B cell (primary cell): ENCODE data around the gene PLGLB1.
"Not testable (repeated sequence)": the region's sequence is repeated elsewhere in the genome, so short reads cannot be mapped to it uniquely, and the experiment has no call there.

Experiments used
- CTCF ChIP-seq: fragments of 200-600 bp; IDR thresholded peaks from one replicate; pipeline ENCODE4 v1.8.0; 2022; ENCODE audit warnings: antibody characterized with exemption, mild to moderate bottlenecking
- EZH2 ChIP-seq: IDR thresholded peaks from 2 replicates; pipeline ENCODE4 v1.6.1; 2012; ENCODE audit warnings: borderline replicate concordance, low read depth, mild to moderate bottlenecking, moderate library complexity, low read length; ENCODE audit not compliant: insufficient read depth, poor library complexity, severe bottlenecking

- peak; percentile 27 for TF ChIP-seq CTCF
- not testable (repeated sequence) for TF ChIP-seq EZH2
Measured at GRCh38 chr2:87041321-87041978, 19.8 kb upstream of the PLGLB1 start.
